NCI-H1436 treated with DMSO at 0.1 percent for 48 hours (cell line): Measurements from ENCODE around the gene POLR2A.
"Not testable (repeated sequence)": the region's sequence is repeated elsewhere in the genome, so short reads cannot be mapped to it uniquely, and the experiment has no call there.

ENCODE experiments used
- DNase-seq: peaks from one replicate; lab custom pipeline; 2025; lab: John Stamatoyannopoulos, UW

The POLR2A gene

GRCh38 chr17:7479213-7480088 lies 4.7 kb upstream of the POLR2A start, which contains the start of gene ZBTB4:
Gene ZBTB4, minus strand, starts transcription at chr17:7479631. Its CDS starts 12,830 bp downstream, at chr17:7466801.
- no peak for DNase-seq

- no peak for DNase-seq
Measured at GRCh38 chr17:7480089-7480384, 4.1 kb upstream of the POLR2A start.

GRCh38 chr17:7481275-7481674 lies 2.9 kb upstream of the POLR2A start, which contains the start of gene SLC35G6:
Gene SLC35G6, plus strand, starts transcription at chr17:7481446. Its CDS starts 71 bp downstream, at chr17:7481517.
- not testable (repeated sequence) for DNase-seq

- not testable (repeated sequence) for DNase-seq
Measured at GRCh38 chr17:7481842-7482741, 2.1 kb upstream of the POLR2A start.

- not testable (repeated sequence) for DNase-seq
Measured at GRCh38 chr17:7482742-7483088, 1.5 kb upstream of the POLR2A start.

GRCh38 chr17:7483255-7484066 lies 705 bp upstream of the POLR2A start:
- DNase-seq = peak; percentile 67

- DNase-seq = no peak
Measured at GRCh38 chr17:7484919-7485377, 782 bp downstream of the POLR2A start.

GRCh38 chr17:7486181-7486580 lies 2.0 kb downstream of the POLR2A start:
- DNase-seq = no peak

GRCh38 chr17:7490144-7490543 lies 6.0 kb downstream of the POLR2A start:
- no peak for DNase-seq

GRCh38 chr17:7491583-7491982 lies 7.4 kb downstream of the POLR2A start:
- DNase-seq = no peak

- DNase-seq = no peak
Measured at GRCh38 chr17:7493941-7494340, 9.8 kb downstream of the POLR2A start.

GRCh38 chr17:7495906-7496434 lies 11.8 kb downstream of the POLR2A start:
- no peak for DNase-seq

GRCh38 chr17:7496470-7497183 lies 12.5 kb downstream of the POLR2A start:
- no peak for DNase-seq

GRCh38 chr17:7497228-7497627 lies 13.1 kb downstream of the POLR2A start:
- no peak for DNase-seq

- no peak for DNase-seq
Measured at GRCh38 chr17:7497636-7498035, 13.5 kb downstream of the POLR2A start.

- DNase-seq = no peak
Measured at GRCh38 chr17:7499161-7499560, 15.0 kb downstream of the POLR2A start.

GRCh38 chr17:7501729-7502128 lies 17.6 kb downstream of the POLR2A start:
- DNase-seq = no peak

GRCh38 chr17:7502171-7502847 lies 18.1 kb downstream of the POLR2A start:
- no peak for DNase-seq

GRCh38 chr17:7502987-7503386 lies 18.8 kb downstream of the POLR2A start:
- DNase-seq = no peak

- DNase-seq = no peak
Measured at GRCh38 chr17:7503521-7503920, 19.4 kb downstream of the POLR2A start.
